ENCODE results near the gene CLIC5. TPM values are rescaled to one million over a fixed set of nuclear protein-coding genes. Genes with fewer than 3 reads are reported as not detected.

Gene CLIC5
- total and polyA plus RNA-seq, 2 of the 8 experiments (the other 6 are each of a cell fraction or from before 2014, with no cell fraction given) = 0.12 to 0.15 TPM

- TF ChIP-seq CHD7 (IDR thresholded peaks at IDR 0.05; ENCODE audit: insufficient replicate concordance, low read length) (no peak), RNF2 (IDR thresholded peaks at IDR 0.05; ENCODE audit: borderline replicate concordance, low read depth, low read length, missing control alignments, poor library complexity, severe bottlenecking) (no peak), MAFK (IDR thresholded peaks at IDR 0.05; ENCODE audit: low read depth, low read length) (no peak), GTF2F1 (IDR thresholded peaks at IDR 0.05; ENCODE audit: borderline replicate concordance, low read depth, low read length) (no peak), SAP30 (IDR thresholded peaks at IDR 0.05; ENCODE audit: insufficient read depth, insufficient replicate concordance, low read length) (no peak), ASH2L (IDR thresholded peaks at IDR 0.05; ENCODE audit: low read length) (no peak), JUND (IDR thresholded peaks at IDR 0.05; ENCODE audit: low read length) (no peak)
Observed at GRCh38 chr6:45843848-45844521, 171.7 kb downstream of the CLIC5 start (continued).

Data from H1 (cell line).